GM18499 (cell line): ENCODE results near the gene KCNQ2.

ENCODE experiments used
- ATAC-seq: cut with Tn5 transposase; IDR thresholded peaks from one replicate; pipeline ENCODE4 v1.9.1; 2021; ENCODE audit warnings: moderate number of reproducible peaks; ENCODE audit not compliant: insufficient read depth, unreplicated experiment

The KCNQ2 gene

GRCh38 chr20:63458170-63459069, 14.0 kb downstream of the KCNQ2 start:
- ATAC-seq = no peak

GRCh38 chr20:63457737-63458136, 14.7 kb downstream of the KCNQ2 start:
- no peak for ATAC-seq

GRCh38 chr20:63456429-63457284, 15.8 kb downstream of the KCNQ2 start:
- ATAC-seq = no peak

- ATAC-seq = no peak
Measured at GRCh38 chr20:63455568-63455859, 16.9 kb downstream of the KCNQ2 start.

GRCh38 chr20:63454731-63455567, 17.5 kb downstream of the KCNQ2 start:
- ATAC-seq = no peak

GRCh38 chr20:63452821-63453523, 19.5 kb downstream of the KCNQ2 start:
- no peak for ATAC-seq

GRCh38 chr20:63452341-63452740, 20.1 kb downstream of the KCNQ2 start:
- no peak for ATAC-seq

GRCh38 chr20:63451821-63452220, 20.6 kb downstream of the KCNQ2 start:
- ATAC-seq = no peak

- ATAC-seq = no peak
Measured at GRCh38 chr20:63449796-63450730, 22.4 kb downstream of the KCNQ2 start.

- no peak for ATAC-seq
Measured at GRCh38 chr20:63449025-63449424, 23.4 kb downstream of the KCNQ2 start.

GRCh38 chr20:63448031-63448430, 24.4 kb downstream of the KCNQ2 start:
- no peak for ATAC-seq

GRCh38 chr20:63447320-63447719, 25.1 kb downstream of the KCNQ2 start:
- no peak for ATAC-seq

- ATAC-seq = no peak
Measured at GRCh38 chr20:63446216-63447024, 26.0 kb downstream of the KCNQ2 start.

- no peak for ATAC-seq
Measured at GRCh38 chr20:63445075-63445734, 27.2 kb downstream of the KCNQ2 start.

- no peak for ATAC-seq
Measured at GRCh38 chr20:63444548-63444947, 27.9 kb downstream of the KCNQ2 start.

- ATAC-seq = no peak
Measured at GRCh38 chr20:63443606-63444395, 28.7 kb downstream of the KCNQ2 start.

- ATAC-seq = no peak
Measured at GRCh38 chr20:63442100-63442493, 30.4 kb downstream of the KCNQ2 start.
